ENCODE results near the gene LRP1.

- no peak for TF ChIP-seq CTCF (IDR thresholded peaks at IDR 0.05)
- TF ChIP-seq POLR2AphosphoS5 (IDR thresholded peaks at IDR 0.05): no peak
Measured at GRCh38 chr12:57258977-57259970, 131.0 kb downstream of the LRP1 start.

All from prostate gland (tissue), 2 donors.